Ascending aorta (tissue), 2 donors: ENCODE data around the gene STK39. TPM values are rescaled to one million over a fixed set of nuclear protein-coding genes. Genes with fewer than 3 reads are reported as not detected.

ENCODE experiments used
- DNase-seq, 2 donors: peaks; one replicate each; pipeline ENCODE4 v3.0.0-alpha.2; 2019; ENCODE audit warnings: low spot score in 2 of 2
- H3K27ac ChIP-seq, 2 donors: fragments of 200-600 bp; sonication (generic); one replicate each; pipeline ENCODE4 v1.5.1; 2016 to 2017; ENCODE audit warnings: mild to moderate bottlenecking in 1 of 2
- H3K27me3 ChIP-seq: fragments of 200-600 bp; sonication (generic); one replicate; pipeline ENCODE4 v1.5.1; 2017
- H3K36me3 ChIP-seq, 2 donors: fragments of 200-600 bp; sonication (generic); one replicate each; pipeline ENCODE4 v1.5.1; 2016
- H3K4me1 ChIP-seq, 2 donors: fragments of 200-600 bp; sonication (generic); one replicate each; pipeline ENCODE4 v1.5.1; 2016 to 2017; ENCODE audit warnings: mild to moderate bottlenecking in 1 of 2
- H3K4me3 ChIP-seq, 2 donors: fragments of 200-600 bp; sonication (generic); one replicate each; pipeline ENCODE4 v1.5.1; 2016 to 2017; ENCODE audit warnings: mild to moderate bottlenecking in 1 of 2
- H3K9me3 ChIP-seq, 2 donors: fragments of 200-600 bp; sonication (generic); one replicate each; pipeline ENCODE4 v1.5.1; 2016
- CTCF ChIP-seq, 3 experiments: fragments of 200-600 bp in 2 of 3; fragments of 450-650 bp in 1 of 3; sonication (generic) in 2 of 3; IDR thresholded peaks; one replicate each; pipeline ENCODE4 v1.5.1; 2016 to 2019; ENCODE audit warnings: antibody characterized with exemption in 3 of 3, mild to moderate bottlenecking in 1 of 3, moderate library complexity in 1 of 3
- intact Hi-C: fragments of 100-400 bp; cut with DNase I; formaldehyde crosslinking; loops from one replicate; pipeline ENCODE4 v1.15.1; 2023
- total RNA-seq: library from RNA; depleted of rRNA; stranded (reverse); fragments of >200 nt; gene quantifications from one replicate; pipeline ENCODE4 v1.1.0, GENCODE V29; 2016

STK39 gene
- total RNA-seq, 1 donor from 2014 or later = 7.5 TPM

- no peak for DNase-seq
- Histone ChIP-seq H3K4me1 (no peaks in the 10 kb centered on the region), H3K27ac (no peak overlapping the region), H3K27me3 (no peaks in the 10 kb centered on the region), H3K9me3 (no peaks in the 10 kb centered on the region), H3K36me3 (no peaks in the 10 kb centered on the region), H3K4me3 (no peak overlapping the region)
- TF ChIP-seq CTCF (IDR thresholded peaks at IDR 0.05) = no peak
- intact Hi-C loops = no loop called here
Observed at GRCh38 chr2:168147830-168148794, 99.3 kb downstream of the STK39 start.

- no peak for TF ChIP-seq CTCF (IDR thresholded peaks at IDR 0.05)
- no peak overlapping the region for H3K4me3 ChIP-seq
- H3K27ac ChIP-seq = no peak overlapping the region
- H3K36me3 ChIP-seq = no peaks in the 10 kb centered on the region
- no peaks in the 10 kb centered on the region for H3K27me3 ChIP-seq
- no peak for DNase-seq
- H3K9me3 ChIP-seq = no peaks in the 10 kb centered on the region
- H3K4me1 ChIP-seq = no peaks in the 10 kb centered on the region
- intact Hi-C loops = no loop called here
Observed at GRCh38 chr2:168146892-168147810, 100.2 kb downstream of the STK39 start.

GRCh38 chr2:168145426-168146310, 101.7 kb downstream of the STK39 start:
- no peak overlapping the region for H3K27ac ChIP-seq
- no peaks in the 10 kb centered on the region for H3K9me3 ChIP-seq
- intact Hi-C loops = no loop called here
- TF ChIP-seq CTCF (IDR thresholded peaks at IDR 0.05) = no peak
- no peak for DNase-seq
- no peaks in the 10 kb centered on the region for H3K27me3 ChIP-seq
- H3K4me1 ChIP-seq = no peaks in the 10 kb centered on the region
- H3K36me3 ChIP-seq = no peaks in the 10 kb centered on the region
- H3K4me3 ChIP-seq = no peak overlapping the region

- TF ChIP-seq CTCF (IDR thresholded peaks at IDR 0.05) = no peak
- intact Hi-C loops = no loop called here
- no peaks in the 10 kb centered on the region for H3K36me3 ChIP-seq
- no peaks in the 10 kb centered on the region for H3K27me3 ChIP-seq
- no peaks in the 10 kb centered on the region for H3K9me3 ChIP-seq
- H3K27ac ChIP-seq = no peak overlapping the region
- no peaks in the 10 kb centered on the region for H3K4me1 ChIP-seq
- H3K4me3 ChIP-seq = no peak overlapping the region
- no peak for DNase-seq
Observed at GRCh38 chr2:168145011-168145410, 102.4 kb downstream of the STK39 start.

- no peaks in the 10 kb centered on the region for H3K36me3 ChIP-seq
- DNase-seq = no peak
- no peaks in the 10 kb centered on the region for H3K27me3 ChIP-seq
- no peak overlapping the region for H3K4me3 ChIP-seq
- H3K4me1 ChIP-seq = no peaks in the 10 kb centered on the region
- TF ChIP-seq CTCF (IDR thresholded peaks at IDR 0.05) = no peak
- intact Hi-C loops = no loop called here
- no peaks in the 10 kb centered on the region for H3K9me3 ChIP-seq
- no peak overlapping the region for H3K27ac ChIP-seq
Observed at GRCh38 chr2:168143813-168144212, 103.6 kb downstream of the STK39 start.
